ENCODE measurements around the gene PMP22.

The PMP22 gene

DNA sequence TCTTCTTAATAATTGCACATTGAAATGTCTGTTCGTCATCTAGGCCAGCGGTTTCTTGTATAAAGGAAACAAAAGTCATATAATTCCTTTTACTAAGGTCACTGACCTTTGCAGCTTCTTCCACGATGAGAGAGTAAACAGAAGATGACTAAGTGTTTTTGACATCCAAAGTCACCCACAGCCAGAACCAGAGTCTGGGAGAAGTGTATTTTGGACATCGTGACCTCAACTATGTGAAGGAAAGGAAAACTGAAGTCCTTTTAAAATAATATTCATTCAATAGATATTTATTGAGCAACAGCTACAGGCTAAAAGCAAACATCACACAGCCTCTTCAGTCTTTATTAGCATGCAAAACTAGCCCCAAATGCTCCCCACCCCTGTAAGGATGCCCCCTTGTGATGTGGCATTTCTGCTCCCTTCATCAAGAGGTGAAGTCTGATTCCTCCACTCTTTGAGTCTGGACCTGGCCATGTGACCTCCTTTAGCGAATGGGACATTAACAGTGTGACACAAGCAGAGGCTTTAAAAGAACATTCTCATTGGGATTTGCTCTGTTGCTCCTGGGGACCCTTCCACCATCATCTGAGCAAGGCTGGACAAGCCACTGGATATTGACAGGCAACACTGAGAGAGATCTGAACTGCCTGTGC lies 8.1 kb upstream of the PMP22 start:
- DNase-seq = no peak

DNA sequence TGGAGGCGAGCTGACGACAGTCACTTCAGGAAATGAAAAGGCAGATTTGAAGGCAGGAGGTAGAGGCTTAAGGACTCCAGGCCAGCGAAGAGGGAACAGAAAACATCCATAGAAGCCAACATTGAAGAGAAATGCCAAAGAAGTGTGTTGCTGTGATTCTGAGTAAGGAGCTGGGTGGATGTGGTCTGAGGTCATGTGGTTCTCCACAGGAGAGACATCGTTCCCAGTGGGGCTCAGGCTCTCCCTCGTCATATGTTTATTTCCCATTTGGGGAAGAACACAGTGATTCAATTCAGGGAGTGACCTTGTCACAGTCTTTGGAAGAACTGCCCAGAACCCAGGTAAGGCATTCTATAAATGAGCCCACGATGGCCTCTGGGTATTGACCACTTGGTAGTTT lies 6.6 kb upstream of the PMP22 start:
- no peak for DNase-seq

DNA sequence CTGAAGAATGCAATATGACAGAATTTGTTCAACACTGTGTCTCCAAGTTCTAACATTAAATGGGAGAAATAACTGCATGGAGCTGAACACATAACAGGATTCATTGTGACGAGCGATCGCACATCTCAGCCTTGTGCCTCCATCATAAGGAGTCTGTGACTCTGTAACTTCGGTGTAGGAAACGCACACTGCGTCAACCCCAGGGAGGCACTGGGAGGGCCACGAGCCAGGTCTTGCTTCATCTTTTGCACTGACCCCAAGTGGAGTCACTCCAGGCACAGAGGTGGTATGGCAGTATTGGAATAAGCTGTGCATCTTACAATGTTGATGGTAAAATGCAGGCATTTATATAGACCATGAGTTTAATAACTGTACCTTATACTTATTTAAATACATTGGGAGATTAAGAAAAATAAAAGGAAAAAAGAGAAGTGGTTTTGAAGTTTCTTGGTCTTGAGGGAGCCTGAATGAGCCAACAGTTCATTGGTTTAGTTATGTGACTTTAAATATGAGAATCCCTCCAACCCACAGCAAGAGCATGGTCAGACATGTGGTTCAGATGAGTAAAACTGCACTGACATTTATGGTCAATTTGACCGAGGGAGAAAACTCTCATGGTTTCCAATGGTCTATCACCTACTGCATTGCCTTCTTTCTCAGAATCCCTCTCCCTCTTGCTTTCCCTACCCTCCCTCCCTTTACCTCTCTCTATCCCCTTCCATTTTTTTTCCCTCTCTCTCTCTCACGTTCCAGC lies 5.7 kb upstream of the PMP22 start:
- no peak for DNase-seq

DNA sequence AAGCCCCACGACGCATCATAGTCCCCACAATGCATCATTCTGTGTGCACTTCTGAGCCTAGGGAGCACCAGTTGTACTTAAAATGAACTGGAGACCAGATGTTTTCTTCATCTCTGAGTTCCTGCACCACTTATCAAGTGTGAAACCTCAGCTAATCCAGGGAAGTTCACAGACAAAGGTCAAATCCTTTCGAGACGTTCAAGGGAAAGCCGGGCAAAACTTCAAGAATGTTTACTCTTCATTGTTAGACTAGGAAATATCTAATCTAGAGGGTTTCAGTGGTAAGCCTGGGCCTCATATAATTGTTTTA lies 4.6 kb upstream of the PMP22 start:
- DNase-seq = no peak

DNA sequence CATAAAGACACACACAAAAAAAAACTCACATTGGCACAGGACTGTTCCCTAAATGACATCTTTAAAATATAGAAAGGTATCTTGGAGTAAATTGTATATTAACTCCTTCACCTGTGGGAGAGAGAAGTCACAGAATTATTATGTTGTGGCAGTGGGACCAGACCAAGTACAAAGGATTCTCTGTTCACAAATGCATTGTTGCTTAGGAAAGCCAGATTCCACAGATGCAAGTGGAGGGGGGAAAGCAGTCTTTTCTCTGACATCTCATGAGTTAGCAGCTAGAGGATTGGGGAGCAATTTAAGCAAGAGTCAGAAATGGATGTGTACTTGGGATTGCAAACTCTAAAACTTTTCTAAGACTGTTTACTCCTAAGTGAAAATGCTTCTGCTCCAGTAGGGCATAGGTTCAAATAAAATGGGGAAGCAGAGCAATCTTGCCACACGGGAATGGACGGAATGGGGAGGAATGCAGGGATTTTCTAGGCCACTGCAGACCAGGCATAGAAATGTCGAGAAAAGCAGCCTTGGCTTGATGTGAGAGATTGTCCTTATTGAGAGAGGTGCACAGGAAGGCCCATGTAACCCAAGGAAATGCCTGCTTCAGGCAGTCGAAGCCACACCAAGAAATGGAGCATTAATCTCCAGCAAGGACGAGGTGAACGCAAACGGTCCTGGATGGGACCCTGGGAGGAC lies 4.1 kb upstream of the PMP22 start:
- DNase-seq = no peak

DNA sequence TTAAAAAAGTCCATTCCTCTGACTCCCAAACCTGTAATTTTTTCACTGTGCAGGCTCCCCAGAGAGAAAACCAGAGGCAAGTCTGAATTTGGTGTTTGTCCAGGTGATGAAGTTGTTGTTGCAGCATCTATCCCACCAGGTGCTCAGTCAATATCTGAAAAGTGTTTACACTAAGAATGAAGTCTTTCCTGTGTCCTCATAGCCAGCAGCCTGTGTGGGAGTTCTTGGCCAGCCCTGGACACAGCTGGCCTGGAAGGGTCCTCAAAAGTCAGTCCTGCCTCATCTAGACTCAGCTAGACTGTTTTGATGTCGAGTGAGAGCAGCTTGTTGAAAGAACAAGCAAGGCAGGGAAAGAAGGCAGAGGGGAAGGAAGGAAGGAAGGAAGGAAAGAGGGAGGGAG lies 3.3 kb upstream of the PMP22 start:
- no peak for DNase-seq

DNA sequence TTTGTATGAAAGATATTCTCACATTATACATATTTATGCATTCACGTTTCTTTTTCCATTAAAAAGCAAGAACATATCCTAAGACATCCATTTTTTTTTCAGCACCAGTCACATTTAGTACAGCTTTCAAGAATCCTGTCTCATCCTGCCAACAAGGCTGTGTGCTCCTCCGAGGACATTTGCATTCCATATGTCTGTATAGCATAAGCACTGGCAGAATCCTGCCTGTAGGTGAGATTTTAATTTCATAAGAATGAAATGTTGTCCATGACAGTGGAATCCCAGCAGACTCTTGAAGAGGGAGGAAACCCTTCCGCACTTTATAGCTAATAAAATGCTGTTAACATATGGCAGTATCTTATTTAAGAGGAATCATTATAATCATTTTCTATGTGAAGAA lies 2.9 kb upstream of the PMP22 start:
- DNase-seq = no peak

DNA sequence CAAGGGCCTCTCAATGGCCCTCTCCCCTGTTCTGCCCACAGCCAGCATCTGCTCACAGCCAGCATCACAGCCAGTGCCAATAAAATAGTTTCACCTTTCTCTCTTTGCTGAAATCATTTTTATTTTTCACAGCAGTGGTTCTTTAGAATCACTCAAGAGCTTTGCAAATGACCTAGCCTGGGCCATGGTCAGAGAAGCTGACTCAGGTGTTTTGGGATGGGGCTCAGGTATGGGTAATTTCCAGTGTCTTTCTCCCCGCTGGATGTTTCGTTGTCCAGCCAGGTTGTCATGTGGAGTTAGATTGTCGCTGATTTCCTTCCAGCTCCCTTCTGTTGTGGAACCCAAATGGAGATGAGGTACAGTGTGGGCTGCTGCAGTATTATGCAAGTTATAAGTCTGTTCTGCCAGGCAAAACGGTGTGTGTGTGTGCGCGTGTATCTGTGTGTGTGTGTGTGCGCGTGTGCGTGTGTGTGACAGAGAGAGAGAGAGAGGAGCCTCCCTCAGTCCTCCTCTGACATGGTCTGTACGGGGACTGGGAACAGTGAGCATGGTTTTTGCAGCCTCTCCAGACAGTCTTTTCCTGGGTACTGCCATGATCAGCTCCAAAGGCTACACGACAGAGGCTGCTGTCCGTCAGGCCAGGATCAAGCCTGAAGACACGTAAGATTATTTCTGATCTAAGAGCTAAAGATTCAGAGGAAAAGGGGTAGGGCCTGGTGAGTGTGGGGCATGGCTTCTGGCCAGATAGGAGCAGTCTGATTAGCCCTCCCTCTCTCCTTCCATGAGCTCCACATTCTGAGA lies 1.4 kb upstream of the PMP22 start:
- DNase-seq = no peak

DNA sequence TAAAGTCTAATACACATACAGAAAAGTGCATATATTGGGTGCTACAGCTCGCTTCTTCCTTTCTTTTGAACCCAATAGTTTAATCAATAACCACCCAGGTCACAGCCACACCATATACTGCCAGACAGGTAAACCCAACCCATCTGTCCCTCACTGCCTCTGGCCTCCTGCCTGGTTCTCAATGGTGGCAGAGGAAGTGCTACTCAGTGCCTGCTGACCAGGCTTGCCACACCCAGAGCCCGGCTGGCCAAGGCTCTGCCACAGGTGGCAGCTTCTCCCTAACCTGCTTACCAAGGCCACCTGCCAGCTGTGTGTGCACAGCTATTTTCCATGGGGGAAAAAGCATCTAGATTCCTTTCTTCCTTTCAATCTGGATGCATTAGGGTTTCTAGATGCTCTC lies 584 bp downstream of the PMP22 start:
- no peak for DNase-seq

DNA sequence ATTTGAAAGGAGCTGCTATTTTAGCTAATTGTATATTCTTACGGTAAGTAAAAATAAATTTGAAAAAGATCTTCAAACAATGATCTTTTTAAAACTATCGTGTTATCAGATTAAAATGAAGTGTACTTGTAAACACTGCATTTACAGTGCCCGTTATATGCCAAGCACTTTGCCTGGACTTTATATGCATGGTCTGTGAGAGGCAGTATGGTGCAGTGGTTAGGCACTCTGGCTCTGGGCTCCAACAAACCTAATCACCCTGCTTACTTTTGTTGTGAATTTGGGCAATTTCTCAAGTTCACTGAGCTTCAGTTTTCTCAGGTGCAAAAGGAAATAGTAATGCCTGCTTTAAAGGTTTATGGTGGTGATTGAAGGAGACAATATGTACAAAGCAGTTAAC lies 1.4 kb downstream of the PMP22 start:
- no peak for DNase-seq

DNA sequence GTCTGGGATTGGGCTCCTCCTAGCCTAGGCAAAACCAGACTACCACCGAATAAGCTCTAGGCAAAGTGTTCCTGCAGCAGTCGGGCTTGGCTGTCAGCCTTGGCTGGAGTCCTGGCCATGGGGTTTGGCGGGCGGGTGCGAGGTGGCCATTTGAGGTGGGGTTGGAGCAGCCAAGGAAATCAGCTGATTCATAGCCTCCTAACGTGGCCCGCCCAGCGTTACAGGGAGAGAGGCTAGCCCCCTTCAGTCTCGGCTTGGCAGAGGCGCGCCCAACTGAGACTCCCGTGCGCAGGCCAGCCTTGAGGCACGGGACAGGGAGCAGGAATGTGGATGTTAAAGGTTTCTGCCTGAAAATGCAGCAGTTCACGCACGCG lies 1.9 kb downstream of the PMP22 start:
- no peak for DNase-seq

DNA sequence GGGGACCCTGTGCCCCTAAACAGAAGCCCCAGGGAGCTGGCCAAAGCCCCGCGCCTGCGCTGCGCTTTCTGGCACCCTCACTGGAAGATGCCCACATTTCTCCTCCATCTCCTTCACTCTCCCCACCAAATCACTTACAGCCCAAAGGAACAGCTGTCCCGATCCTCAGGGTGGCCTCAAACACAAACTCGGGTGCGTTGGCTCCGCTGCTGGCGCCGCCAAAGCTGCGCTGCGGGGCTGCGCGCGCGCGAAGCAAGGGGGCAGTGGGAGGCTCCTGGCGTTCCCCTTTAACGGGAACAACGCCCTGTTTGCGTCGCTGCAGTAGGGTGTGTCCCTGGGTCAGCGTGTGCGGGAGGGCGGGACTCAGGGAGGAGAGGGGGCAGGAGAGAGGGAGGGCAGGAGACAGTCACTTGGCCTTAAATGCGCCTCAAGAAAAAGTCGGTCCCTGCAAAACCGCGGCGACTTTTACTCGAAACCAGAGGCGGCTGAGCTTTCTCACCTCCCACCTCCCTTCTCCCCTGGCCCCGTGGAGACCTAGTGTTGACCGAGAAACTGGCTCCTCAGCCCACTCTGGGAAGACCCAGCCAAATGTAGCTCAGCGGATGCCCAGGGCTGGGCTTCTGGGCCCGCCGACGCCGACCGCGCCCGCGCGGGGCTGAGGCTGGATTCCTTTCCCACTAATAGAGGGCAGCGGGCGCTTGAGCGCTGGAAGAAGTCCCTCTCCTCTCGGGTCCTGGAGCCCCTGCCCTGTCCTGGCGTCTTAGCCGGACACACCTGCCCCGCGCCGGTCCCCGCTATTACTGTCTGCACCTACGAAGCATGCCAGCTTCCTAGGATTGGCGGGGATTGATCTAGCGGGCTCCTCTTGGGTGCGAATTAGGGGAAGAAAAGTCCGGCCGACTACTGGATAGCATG lies 2.6 kb downstream of the PMP22 start:
- no peak for DNase-seq

DNA sequence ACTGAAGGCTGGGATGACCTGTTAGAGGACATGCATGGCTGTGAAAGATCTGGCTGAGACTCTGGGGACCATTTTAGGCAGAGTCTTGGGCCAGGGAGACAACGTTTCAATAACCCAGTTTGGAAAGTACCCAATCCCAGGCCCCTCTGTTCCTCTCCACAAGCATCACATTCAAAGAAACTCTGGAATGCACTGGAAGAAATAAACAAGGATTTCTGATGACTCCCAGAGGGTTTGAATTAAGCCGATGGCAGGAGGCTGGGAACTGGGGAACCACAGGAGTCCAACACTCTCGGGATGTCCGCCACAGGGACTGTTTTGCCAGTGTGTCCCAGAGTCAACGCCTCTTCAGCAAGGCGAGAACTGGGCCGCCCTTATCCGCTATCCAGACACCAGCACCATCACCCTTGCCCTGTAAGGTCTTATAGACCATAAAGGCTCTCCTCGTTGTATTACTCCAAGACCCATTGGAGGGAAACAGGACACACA lies 3.3 kb downstream of the PMP22 start:
- no peak for DNase-seq

DNA sequence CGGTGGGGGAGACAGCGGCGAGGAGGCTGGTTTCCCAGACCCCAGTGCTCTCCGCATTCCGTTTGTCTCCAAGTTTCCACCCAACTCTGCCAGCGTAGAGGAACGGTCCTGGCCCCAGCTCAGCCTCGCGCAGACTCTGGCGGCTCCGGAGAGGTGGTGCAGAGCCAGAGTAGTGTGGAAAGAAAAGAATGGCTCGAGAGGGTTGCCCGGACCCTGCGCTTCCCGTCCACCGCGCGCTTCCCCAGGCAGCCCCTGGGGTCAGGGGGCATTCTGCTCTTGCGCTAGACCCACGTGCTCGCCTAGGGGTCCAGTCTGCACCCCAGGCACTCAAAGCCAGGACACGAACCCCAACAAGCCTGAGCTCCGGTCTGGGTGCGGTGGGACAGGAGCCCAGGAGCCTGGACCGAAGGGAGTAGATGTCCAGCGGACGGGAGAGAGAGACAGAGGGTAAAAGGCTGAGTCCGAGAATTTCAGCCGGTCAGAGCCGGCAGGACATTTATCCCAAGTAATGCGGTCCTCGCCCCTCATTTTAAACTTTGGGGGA lies 3.8 kb downstream of the PMP22 start:
- no peak for DNase-seq

DNA sequence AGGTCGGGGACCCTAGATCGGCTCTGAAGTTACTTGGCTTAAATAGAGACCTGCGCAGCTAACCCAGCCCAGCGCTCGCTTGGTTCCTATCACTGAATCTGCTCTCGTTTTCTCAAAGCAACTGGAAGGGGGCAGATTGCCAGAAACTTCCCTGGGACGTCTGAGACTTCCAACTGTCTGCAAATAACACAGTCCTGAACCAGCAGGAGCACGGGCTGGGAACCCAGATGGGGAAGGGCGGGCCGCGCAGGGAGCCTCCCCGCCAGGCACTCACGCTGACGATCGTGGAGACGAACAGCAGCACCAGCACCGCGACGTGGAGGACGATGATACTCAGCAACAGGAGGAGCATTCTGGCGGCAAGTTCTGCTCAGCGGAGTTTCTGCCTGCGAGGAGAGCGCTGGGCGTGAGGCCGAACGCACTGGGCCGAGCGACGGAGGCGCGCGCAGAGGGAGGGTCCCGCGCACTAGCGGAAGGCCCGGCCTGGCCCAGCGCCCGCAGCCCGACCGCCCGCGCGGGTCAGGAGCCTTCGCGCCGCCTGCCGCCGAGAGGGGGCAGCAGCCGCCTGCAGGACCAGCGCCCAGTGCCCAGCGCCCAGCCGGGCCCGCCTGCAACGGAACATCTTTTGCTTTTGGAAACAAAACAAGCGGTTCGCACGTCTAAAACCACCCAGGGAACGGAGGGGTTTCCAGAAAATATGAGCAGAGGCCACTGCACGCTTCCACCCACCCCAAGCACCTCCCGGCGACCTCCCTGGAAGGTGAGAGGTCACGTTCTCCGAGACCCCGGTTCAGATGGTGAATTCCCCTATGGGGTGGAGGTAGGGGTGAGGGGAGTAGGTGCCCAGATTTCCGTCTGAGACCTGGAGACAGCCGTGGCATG lies 4.5 kb downstream of the PMP22 start:
- peak; percentile 46 for DNase-seq

DNA sequence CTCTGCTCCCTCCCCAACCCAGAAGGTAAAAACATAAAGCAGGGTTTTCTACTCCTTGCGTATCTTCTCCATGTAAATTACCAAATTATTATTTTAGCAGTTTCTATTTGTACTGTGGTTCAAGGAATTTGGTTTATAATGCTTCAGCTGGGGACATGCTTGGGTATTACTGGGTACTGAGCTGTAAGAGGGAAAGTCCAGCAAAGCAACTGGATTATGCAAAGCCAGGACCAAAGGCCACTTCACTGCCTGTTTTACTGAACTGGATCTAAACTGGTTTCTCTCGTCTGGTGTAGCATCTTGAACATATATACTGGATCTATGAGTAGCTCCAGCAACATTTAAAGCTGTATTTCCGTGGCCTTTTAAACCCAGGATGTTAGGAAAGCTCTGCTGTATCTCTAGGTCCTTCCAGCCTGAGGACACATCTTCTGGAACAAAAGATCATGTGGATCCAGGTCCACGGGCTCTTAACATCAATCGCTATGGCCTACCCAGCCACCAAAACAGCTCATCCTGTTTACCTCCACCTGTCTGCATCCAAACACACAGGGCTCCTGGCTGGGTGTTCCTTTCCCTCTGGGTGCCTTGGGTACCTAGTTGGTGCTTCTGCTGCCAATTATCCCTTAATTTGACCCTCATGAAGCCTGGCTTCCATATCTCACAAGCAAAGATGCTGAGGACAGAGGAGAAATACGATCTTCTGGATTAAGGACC lies 7.2 kb downstream of the PMP22 start:
- DNase-seq = no peak

DNA sequence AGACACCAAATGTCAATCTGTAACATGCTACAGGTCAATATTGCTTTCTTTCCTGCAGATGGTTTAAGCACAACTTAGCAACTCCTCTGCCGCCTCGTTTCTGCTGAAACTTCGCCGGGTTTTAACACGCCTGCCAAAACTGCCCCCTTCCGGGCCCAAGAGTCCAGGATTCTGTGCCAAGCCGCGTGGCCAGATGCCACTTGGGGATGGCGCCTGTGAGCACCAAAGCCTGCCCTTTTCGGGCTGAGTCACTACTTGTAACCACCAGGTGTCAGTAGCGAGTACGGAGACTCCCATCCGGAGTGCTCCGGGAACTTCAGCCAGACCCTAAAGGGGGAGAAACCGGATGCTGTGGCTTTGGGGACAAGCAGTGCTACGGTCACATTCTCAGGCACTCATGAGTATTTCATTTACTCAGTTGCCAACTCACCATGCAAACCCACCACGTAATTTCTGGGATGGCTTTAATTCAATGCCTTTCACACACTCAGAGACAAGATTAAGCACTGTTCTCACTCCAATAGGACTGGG lies 7.8 kb downstream of the PMP22 start:
- peak; percentile 36 for DNase-seq

DNA sequence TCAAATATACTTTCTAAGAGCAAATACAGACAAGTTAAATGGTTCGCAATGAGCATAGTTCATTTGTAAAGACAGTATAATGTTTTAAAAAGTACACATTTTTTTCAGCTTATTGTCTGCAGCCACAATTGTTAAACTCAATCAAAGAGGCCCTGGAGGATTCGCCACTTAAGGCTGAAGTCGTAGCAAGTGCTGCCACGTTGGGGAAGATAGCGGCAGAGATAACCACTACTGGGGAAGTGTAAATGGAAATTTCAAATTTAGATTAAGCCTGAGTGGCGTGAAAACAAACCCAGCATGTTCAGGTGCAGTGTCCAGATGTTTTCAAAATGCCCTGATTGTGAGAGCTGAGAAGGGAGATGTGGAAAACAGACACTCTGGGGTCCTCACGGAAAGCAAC lies 8.4 kb downstream of the PMP22 start:
- no peak for DNase-seq

DNA sequence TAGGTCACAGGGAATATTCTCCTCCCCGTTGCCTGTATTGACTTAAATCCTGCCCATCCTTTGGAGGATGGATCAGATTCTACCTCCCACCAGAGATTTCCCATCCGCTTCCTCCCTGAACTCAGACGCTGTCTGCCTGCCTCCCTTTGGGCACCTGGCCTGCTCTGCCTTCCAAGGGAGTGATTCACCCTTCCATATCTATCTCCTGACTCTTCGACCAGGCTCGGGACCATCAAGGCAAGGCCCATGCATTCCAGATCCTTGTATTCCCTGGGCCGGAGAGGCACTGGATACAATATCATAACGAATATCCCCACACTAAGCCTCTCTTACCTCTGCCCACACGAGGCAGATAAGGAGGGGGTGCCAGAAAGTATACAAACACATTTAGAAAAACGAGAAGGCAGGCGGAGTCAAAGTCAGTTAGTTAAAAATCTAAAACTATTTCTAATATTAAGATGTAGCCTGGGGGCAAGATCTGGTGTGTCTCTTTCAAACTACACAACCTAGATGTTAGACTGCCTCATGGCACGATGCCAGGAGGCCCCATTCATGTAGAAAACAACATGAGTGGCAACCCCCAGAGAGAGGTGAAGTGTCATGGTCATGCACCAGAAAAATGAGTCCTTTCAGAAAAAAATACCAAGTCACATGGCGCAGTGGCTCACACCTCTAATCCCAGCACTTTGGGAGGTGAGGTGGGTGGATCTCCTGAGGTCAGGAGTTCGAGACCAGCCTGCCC lies 9.2 kb downstream of the PMP22 start:
- no peak for DNase-seq
